Upper lobe of left lung (tissue), 6 donors: ENCODE measurements around the gene ABHD12. TPM values are rescaled to one million over a fixed set of nuclear protein-coding genes. Genes with fewer than 3 reads are reported as not detected.
"Not testable (repeated sequence)": the region's sequence is repeated elsewhere in the genome, so short reads cannot be mapped to it uniquely, and the experiment has no call there.

ENCODE experiments used
- ATAC-seq, 2 donors: fragments of 200-7000 bp; cut with Tn5 transposase; one replicate each; pipeline ENCODE4 v1.9.1; 2022; ENCODE audit warnings: mild to moderate bottlenecking in 2 of 2, moderate library complexity in 2 of 2; ENCODE audit not compliant: low FRiP score in 2 of 2
- DNase-seq, 2 donors: peaks; one replicate each; pipeline ENCODE4 v3.0.0-alpha.2; 2019 to 2020
- H3K27ac ChIP-seq, 4 donors: fragments of 200-600 bp; sonication (generic); one replicate each; pipeline ENCODE4 v1.5.1; 2016 to 2019
- H3K27me3 ChIP-seq, 4 donors: fragments of 200-600 bp; sonication (generic); one replicate each; pipeline ENCODE4 v1.5.1; 2017 to 2019
- H3K36me3 ChIP-seq, 4 donors: fragments of 200-600 bp; sonication (generic); one replicate each; pipeline ENCODE4 v1.5.1; 2016 to 2019
- H3K4me1 ChIP-seq, 4 donors: fragments of 200-600 bp; sonication (generic); one replicate each; pipeline ENCODE4 v1.5.1; 2018 to 2019
- H3K4me3 ChIP-seq, 4 donors: fragments of 200-600 bp; sonication (generic); one replicate each; pipeline ENCODE4 v1.5.1; 2017 to 2019; ENCODE audit warnings: mild to moderate bottlenecking in 2 of 4, moderate library complexity in 1 of 4
- H3K9me3 ChIP-seq, 4 donors: fragments of 200-600 bp; sonication (generic); one replicate each; pipeline ENCODE4 v1.5.1; 2018 to 2019
- CTCF ChIP-seq, 6 experiments: fragments of 450-650 bp in 4 of 6; fragments of 200-600 bp in 2 of 6; sonication (generic) in 2 of 6; IDR thresholded peaks; one replicate each; pipeline ENCODE4 v1.5.1; 2016 to 2019; ENCODE audit warnings: antibody characterized with exemption in 6 of 6
- EP300 ChIP-seq, 4 donors: sonication (generic); formaldehyde crosslinking; IDR thresholded peaks; one replicate each; pipeline ENCODE4 v1.5.1; 2017; ENCODE audit warnings: antibody characterized with exemption in 4 of 4, control low read depth in 2 of 4
- POLR2A ChIP-seq, 4 donors: fragments of 450-650 bp; IDR thresholded peaks; one replicate each; pipeline ENCODE4 v1.5.1; 2016 to 2017; ENCODE audit warnings: antibody characterized with exemption in 4 of 4, mild to moderate bottlenecking in 2 of 4
- POLR2AphosphoS5 ChIP-seq, 2 donors: sonication (generic); formaldehyde crosslinking; IDR thresholded peaks; one replicate each; pipeline ENCODE4 v1.5.1; 2017; ENCODE audit warnings: antibody characterized with exemption in 2 of 2
- WGBS, 2 donors: methylation state at CpG; one replicate each; pipeline ENCODE4 v1.1.5; 2017 to 2018; 5-methylcytosine and 5-hydroxymethylcytosine counted together
- total RNA-seq, 6 donors: library from RNA; depleted of rRNA in 4 of 6; stranded (reverse); fragments of >200 nt in 4 of 6; gene quantifications; one replicate each; pipeline versions ENCODE4 v1.1.0 to v1.2.1, GENCODE V29; 2016 to 2021
- donor health status: DM: no; HTN: no; CAD: no; lungs with moderate emphysema.
- donor health status: DM: no; HTN: yes; CAD: no; lungs with severe emphysema.

The ABHD12 gene
- total RNA-seq, 6 donors from 2014 or later = 38.3 to 132 (median 74.5) TPM

GRCh38 chr20:25269057-25269832, 121.4 kb downstream of the ABHD12 start:
- H3K27ac ChIP-seq = no peak overlapping the region
- no peaks in the 10 kb centered on the region for H3K27me3 ChIP-seq
- H3K36me3 ChIP-seq = peaks cover 9 to 50% (median 42%) of the 10 kb centered on the region in 4 donors
- no peaks in the 10 kb centered on the region for H3K4me1 ChIP-seq
- no peaks in the 10 kb centered on the region for H3K9me3 ChIP-seq
- WGBS, 2 donors = 86 to 89% methylated on average over 10 to 11 of the region's 11 CpGs
- DNase-seq = no peak
- no peak for ATAC-seq
- no peak overlapping the region for H3K4me3 ChIP-seq
- TF ChIP-seq EP300 (IDR thresholded peaks at IDR 0.05) (no peak), POLR2A (IDR thresholded peaks at IDR 0.05) (no peak), CTCF (IDR thresholded peaks at IDR 0.05) (no peak), POLR2AphosphoS5 (IDR thresholded peaks at IDR 0.05) (no peak)

GRCh38 chr20:25260770-25261437, 129.7 kb downstream of the ABHD12 start:
- WGBS, 2 donors = 95 to 100% methylated on average over 5 to 16 of the region's 16 CpGs
- ATAC-seq, H3K9me3 ChIP-seq, H3K27ac ChIP-seq, H3K27me3 ChIP-seq, H3K4me3 ChIP-seq, DNase-seq: not testable (repeated sequence)
- Histone ChIP-seq H3K36me3 (peaks cover 0 to 29% (median 6%) of the 10 kb centered on the region in 4 donors), H3K4me1 (peaks cover 1 to 20% (median 7%) of the 10 kb centered on the region in 4 donors)

GRCh38 chr20:25259788-25260254, 130.8 kb downstream of the ABHD12 start:
- TF ChIP-seq POLR2AphosphoS5 (IDR thresholded peaks at IDR 0.05) (no peak), EP300 (IDR thresholded peaks at IDR 0.05) (no peak), CTCF (IDR thresholded peaks at IDR 0.05) (no peak), POLR2A (IDR thresholded peaks at IDR 0.05) (no peak)
- WGBS, 2 donors = 94 to 96% methylated on average over 9 of the region's 9 CpGs
- no peak for DNase-seq

GRCh38 chr20:25259358-25259757, 131.3 kb downstream of the ABHD12 start:
- WGBS, 2 donors = 90 to 97% methylated on average over 12 of the region's 12 CpGs
- ATAC-seq (no peak), DNase-seq (no peak)
- Histone ChIP-seq H3K4me3 (no peak overlapping the region), H3K4me1 (peaks cover 4 to 31% (median 15%) of the 10 kb centered on the region in 4 donors), H3K36me3 (peaks cover 0 to 29% (median 6%) of the 10 kb centered on the region in 4 donors), H3K9me3 (no peaks in the 10 kb centered on the region), H3K27ac (no peak overlapping the region), H3K27me3 (no peaks in the 10 kb centered on the region)
- no peak for TF ChIP-seq CTCF (IDR thresholded peaks at IDR 0.05)
- TF ChIP-seq POLR2AphosphoS5 (IDR thresholded peaks at IDR 0.05) = no peak
- TF ChIP-seq EP300 (IDR thresholded peaks at IDR 0.05) = no peak
- TF ChIP-seq POLR2A (IDR thresholded peaks at IDR 0.05) = no peak

More at GRCh38 chr20:25259788-25260254, 130.8 kb downstream of the ABHD12 start:
- peaks cover 4 to 31% (median 15%) of the 10 kb centered on the region in 4 donors for H3K4me1 ChIP-seq
- H3K4me3 ChIP-seq = no peak overlapping the region
- peaks cover 0 to 29% (median 6%) of the 10 kb centered on the region in 4 donors for H3K36me3 ChIP-seq
- H3K9me3 ChIP-seq = no peaks in the 10 kb centered on the region
- ATAC-seq = no peak
- H3K27me3 ChIP-seq = no peaks in the 10 kb centered on the region
- no peak overlapping the region for H3K27ac ChIP-seq

- peaks cover 0 to 29% (median 6%) of the 10 kb centered on the region in 4 donors for H3K36me3 ChIP-seq
- H3K27me3 ChIP-seq = no peaks in the 10 kb centered on the region
- H3K9me3 ChIP-seq = no peaks in the 10 kb centered on the region
- H3K4me3 ChIP-seq = no peak overlapping the region
- ATAC-seq = no peak
- 73 to 79% methylated on average over 4 of the region's 4 CpGs for WGBS, 2 donors
- no peak for DNase-seq
- H3K27ac ChIP-seq = no peak overlapping the region
- TF ChIP-seq POLR2A (IDR thresholded peaks at IDR 0.05) (no peak), CTCF (IDR thresholded peaks at IDR 0.05) (no peak)
- peaks cover 4 to 31% (median 15%) of the 10 kb centered on the region in 4 donors for H3K4me1 ChIP-seq
Measured at GRCh38 chr20:25258828-25259227, 131.8 kb downstream of the ABHD12 start.
